Epidermal melanocyte (primary cell): ENCODE data around the gene DOCK4.

Experiments used
- DNase-seq: peaks from one replicate; pipeline ENCODE4 v3.0.0; 2011; ENCODE audit warnings: low spot score; ENCODE audit not compliant: insufficient read length

The DOCK4 gene

GRCh38 chr7:112160771-112161150 is 45.4 kb downstream of the DOCK4 start:
- DNase-seq: no peak

GRCh38 chr7:112160130-112160770 is 45.9 kb downstream of the DOCK4 start:
- no peak for DNase-seq

- DNase-seq: no peak
Observed at GRCh38 chr7:112159351-112159750, 46.8 kb downstream of the DOCK4 start.

GRCh38 chr7:112157072-112157471 is 49.1 kb downstream of the DOCK4 start:
- no peak for DNase-seq

DNA sequence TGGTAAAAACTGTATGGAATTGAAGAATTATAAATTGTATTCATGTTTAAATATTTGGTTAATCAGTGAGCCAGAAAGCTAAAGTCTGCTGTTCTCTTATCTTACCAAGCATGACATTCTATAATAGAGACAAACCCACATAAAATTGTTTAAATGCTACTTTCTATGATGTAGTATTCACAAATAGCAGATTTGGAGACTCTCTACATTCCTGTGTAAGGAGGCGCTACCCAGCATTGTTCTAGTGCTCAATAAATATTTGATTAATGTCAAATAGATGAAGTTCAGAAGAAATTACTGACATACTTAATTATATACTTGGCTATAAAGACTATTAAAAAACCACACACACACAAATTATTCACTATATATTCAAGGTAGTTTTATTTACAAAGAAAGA is 49.8 kb downstream of the DOCK4 start:
- DNase-seq: no peak

DNA sequence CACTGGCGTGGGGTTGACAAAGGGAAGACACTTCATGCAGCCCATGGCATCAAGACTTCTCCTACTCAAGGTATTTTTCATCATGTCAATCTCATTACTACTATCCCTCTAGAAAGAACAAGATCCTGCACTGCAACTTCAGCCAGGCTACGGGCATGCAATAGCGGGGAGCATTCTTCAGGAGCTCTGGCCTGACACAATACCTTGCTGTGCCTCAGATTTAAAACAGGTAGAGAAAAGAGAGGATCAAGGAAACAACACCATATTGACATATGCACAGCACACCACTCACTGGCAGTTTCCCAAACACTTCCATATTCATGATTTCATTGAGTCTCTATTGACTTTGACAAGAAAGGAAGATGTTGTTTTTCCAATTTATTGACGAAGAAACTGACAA is 51.5 kb downstream of the DOCK4 start:
- no peak for DNase-seq

DNA sequence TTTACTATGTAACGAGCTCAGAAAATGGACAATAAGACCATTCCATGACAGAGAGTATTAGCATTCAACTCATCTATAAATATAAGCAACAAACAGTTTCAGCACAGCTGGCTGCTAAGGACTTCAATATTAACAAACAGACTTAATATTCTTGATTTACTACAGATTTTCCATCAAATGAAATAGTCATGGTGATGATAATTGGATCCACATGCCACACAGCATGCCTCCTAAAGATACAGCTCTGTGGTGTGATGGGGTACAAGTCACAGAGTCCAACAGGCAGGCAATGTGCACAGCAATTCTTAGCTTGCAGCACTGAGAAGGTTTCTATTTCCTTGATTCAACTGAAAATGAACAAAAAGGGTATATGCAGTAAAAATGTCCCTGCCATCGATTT is 54.0 kb downstream of the DOCK4 start:
- no peak for DNase-seq

DNA sequence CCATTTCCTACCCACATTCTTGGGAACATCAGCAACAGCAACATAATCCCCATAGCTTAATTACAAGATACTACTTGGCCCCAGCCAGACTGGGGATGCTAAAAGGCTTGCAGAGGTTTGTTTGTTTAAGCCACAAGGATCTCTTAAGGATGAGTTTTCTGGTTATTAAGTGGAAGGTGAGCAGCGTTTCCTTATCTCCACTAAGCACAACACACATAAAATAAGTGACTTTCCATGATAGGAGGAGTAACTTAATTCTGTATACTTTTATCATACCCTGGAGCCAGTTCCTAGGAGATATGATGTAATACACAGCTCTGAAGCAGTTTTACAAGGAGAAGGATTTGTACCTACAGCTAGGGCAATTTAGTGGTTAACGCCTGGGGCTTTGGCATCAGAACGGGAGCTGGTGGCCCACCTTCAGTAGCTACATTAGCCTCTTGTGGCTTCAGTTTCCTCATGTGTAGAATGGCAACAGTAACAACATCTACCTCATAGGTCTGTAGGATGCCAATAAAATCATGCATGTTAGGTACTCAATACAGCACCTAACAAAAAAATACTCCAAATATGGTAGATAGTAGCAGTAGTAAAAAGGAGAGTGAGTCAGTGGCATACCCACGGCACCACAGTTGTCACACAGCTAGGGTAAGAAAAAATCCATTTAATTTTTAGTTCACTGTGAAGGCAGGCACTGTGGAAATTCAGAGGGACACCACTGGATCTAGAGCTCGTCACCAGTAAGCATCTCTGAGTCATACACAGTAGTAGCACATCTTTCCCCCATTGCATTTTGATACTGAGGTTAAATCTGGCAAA is 55.2 kb downstream of the DOCK4 start:
- DNase-seq: no peak

DNA sequence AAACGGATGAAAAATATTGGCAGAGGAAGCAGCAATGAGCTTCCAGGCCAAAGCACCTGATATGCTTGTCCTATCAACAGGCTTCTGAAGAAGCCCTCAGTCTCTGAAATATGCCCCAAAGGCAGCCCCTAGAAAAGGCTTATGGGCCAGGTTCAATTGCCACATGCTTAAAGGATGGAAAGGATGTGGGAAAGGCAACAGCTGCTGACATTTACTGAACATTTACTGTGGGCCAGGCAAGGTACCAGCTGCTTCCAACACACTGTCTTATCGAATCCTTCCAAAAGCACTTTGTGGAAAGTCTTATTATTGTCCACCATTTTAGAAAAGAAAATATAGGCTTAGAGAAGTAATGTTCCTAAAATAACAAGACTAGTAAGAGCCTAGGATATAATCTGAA is 56.5 kb downstream of the DOCK4 start:
- DNase-seq: no peak

GRCh38 chr7:112147793-112148361 is 58.3 kb downstream of the DOCK4 start:
- DNase-seq: no peak

DNA sequence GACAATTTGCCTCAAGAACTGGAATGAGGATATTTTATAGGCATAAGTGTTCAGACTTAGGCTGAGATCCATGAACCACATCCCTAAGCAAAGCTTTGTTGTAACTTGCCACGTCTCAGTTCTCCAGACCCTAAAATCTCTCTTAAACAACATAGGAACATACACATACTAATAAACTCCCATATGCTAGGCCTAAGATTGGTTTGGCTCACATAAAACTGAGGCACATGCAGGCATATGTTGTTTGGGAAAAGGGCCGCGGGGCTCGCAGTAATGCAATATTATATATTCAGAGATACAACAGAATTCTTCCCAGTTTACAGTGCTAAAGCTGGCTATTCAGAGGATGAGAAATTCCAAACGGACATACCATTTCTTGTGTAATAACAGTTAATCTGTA is 61.0 kb downstream of the DOCK4 start:
- no peak for DNase-seq

- no peak for DNase-seq
Observed at GRCh38 chr7:112144284-112145059, 61.7 kb downstream of the DOCK4 start.

GRCh38 chr7:112143582-112143981 is 62.6 kb downstream of the DOCK4 start:
- DNase-seq: no peak

DNA sequence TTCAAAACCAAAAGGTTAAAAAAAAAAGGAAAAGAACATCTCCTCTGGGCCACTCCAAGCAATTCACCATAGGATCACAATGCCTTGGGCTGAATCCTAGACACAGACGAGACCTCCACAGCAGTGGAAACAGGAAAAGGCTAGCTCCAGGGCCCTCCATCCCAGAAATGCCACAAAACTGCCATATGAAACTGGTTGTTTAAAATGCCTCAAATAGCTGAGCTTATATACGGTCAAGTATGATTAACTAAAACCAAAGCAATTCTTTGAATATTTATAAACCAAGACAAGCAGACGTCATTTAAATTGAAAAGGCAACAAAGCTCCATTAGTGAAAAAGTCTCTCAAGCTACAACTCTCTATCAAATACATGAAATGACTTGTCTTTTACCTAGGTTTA is 63.1 kb downstream of the DOCK4 start:
- no peak for DNase-seq

- DNase-seq: no peak
Observed at GRCh38 chr7:112140600-112140999, 65.6 kb downstream of the DOCK4 start.

DNA sequence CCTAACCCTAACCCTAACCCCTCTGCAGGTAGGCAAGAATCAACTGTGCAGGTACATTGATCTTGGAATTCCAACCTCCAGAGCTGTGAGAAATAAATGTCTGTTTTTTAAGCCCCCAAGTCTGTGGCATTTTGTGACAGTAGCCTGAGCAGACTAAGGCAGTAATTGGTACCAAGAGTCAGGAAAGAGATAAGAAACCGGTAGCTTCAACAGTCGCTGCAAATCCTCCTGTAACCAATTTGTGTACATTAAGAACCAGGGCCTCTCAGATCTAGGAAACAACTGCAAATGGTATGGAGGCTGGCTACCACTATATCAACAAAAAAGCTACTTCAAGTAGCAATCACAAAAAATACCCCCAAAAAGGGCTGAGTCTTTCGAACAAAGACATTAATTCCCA is 67.3 kb downstream of the DOCK4 start:
- DNase-seq: no peak

DNA sequence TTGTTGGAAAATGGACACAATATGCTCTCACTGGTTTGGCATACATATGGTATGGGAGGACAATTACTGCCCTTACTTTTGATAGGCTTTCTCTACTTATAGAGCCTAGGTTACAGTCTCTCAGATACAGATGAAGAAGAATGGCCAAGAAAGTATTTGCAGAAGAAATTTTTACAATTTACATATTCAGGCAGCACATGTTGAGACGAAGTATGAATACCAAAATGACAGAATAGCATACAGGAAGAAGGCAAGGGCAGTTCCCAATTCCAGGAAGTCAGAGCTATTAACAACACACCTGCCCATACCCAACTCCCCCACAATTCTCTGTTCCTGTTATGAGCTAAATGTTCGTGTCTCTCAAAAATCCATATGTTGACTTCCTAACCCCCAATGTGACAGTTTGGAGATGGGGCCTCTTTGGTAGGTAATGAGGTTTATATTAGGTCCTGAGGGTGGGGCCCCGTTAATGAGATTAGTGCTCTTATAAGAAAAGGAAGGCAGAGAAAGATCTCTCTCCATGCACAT is 67.8 kb downstream of the DOCK4 start:
- no peak for DNase-seq

DNA sequence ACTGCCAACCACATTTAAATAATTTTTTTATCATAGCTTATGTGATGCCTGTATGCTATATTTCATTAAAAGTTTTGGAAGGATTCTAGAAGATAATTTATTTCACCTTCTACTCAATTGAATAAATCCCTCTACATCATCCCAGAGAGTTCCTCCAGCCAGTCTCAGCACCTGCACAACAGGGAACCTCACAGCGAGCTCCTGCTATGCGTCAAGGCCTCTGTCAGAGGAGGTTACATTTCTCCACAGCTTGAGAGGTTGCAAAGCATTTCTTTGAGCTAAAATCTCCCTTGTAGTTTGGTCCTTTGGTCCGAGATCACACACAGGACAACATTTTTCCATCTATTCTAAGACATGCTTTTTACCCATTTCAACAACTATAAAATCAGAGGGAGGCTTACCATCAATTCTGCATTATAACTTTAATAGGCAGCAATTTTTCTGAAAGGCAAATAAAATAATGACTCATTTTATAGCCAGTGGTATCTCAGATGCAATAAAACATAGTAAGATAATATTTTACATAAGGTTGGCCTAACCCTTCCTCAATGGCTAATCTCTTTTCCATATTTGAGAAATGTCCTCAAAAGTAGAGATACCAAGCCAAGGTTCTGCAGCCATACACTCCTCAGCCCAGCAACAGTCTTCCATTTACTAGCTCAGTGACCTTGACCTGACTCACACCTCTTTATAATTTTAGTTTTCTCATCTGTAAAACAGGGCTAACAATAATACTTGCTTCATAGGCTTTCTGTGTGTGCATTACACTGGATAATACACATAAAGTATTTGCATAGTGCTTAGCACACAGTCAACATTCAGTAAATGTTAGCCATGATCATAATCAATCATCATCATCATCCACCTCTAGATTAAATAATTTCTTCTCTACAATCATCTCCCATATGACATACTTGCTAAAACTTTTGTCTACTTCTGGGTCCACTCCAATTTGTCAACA is 68.8 kb downstream of the DOCK4 start:
- no peak for DNase-seq

DNA sequence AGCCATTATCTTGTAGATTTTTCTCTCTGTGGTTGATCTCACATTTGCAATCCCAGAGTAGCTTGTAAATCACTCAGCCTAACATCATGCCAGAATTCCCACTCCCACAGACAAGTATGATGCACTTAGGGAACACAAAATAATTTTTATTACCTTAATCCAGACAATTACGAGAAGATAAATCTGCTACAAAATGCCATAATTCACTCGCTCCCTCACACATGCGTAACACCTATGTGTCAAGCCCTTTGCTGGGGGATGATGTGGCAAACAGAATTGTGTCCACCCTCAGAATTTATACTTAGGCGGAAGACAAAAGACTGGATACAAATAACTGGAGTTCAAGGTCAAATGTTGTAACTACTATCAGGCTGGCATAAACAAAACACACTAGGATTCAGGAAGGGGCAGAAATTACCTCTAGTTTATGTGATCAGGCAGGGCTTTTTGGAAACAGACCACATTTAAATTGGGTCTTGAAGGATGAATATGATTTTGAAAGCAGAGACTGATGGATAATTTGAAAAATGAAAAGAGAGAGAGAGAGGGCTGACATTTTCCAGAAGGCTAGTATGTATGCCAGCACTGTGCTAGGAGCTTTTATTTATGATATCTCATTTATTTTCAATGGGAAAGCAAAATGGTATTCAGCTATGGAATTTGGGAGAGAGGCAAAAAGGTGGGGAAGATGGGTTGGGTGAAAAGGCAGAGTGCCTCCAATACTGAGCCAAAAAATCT is 69.8 kb downstream of the DOCK4 start:
- no peak for DNase-seq

DNA sequence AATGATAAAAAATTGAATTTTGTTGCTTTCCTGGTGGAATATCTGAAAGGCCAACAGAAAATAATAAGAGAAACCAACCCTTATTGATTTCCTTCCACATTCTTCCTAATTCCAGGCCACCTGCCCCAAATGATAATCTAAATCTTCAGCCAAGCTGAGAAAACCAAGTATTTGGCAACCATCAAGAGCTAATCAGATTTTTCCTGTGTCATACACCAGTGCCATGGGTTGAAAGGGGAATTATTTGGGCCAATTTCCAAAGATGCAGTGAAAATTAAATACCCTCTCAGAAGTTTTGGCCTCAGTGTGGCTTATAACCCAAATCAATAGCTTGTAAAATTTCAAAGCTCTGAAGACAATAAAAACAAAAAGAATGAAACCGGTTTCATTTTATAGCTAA is 70.4 kb downstream of the DOCK4 start:
- DNase-seq: no peak
